COLO829 (cell line): Measurements from ENCODE around the gene ASIC3.
"Not testable (repeated sequence)": the region's sequence is repeated elsewhere in the genome, so short reads cannot be mapped to it uniquely, and the experiment has no call there.

Experiments
- DNase-seq: peaks from one replicate; pipeline ENCODE4 v3.0.0; 2012; ENCODE audit warnings: low spot score

Gene ASIC3

GRCh38 chr7:151047976-151048815 lies at the start of gene ASIC3:
Gene ASIC3, plus strand, starts transcription at chr7:151048531. Its CDS starts 355 bp downstream, at chr7:151048886.
- DNase-seq, result no peak

GRCh38 chr7:150999001-150999400 lies 49.3 kb upstream of the ASIC3 start:
- no peak for DNase-seq

DNA sequence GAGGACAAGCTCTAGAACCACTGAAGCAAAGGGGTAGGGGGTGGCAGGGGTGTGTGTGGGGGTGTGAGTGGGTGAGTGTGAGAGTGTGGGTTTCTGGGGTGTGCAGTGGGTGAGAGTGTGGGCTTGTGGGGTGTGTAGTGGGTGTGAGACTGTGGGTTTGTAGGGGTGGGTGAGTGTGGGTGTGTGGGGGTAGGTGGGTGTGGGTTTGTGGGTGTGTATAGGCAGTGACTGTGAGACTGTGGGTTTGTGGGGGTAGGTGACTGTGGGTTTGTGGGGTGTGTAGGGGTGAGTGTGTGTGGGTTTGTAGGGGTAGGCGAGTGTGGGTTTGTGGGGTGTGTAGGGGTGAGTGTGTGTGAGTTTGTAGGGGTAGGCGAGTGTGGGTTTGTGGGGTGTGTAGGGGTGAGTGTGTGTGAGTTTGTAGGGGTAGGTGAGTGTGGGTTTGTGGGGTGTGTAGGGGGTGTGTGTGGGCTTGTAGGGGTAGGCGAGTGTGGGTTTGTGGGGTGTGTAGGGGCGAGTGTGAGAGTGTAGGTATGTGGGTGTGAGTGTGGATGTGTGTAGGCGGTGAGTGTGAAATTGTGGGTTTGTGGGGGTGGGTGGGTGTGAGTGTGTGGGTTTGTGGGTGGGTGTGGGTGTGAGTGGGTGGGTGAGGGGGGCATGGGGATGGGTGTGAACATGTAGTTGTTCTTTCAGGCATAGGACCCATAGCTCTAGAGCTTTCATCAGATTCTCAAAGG lies 48.7 kb upstream of the ASIC3 start:
- no peak for DNase-seq

GRCh38 chr7:151000897-151001495 lies 47.3 kb upstream of the ASIC3 start:
- no peak for DNase-seq

- DNase-seq, result no peak
These were observed 46.8 kb upstream of the ASIC3 start for GRCh38 chr7:151001546-151001945.

- no peak for DNase-seq
These were observed 44.8 kb upstream of the ASIC3 start for GRCh38 chr7:151003572-151003971.

DNA sequence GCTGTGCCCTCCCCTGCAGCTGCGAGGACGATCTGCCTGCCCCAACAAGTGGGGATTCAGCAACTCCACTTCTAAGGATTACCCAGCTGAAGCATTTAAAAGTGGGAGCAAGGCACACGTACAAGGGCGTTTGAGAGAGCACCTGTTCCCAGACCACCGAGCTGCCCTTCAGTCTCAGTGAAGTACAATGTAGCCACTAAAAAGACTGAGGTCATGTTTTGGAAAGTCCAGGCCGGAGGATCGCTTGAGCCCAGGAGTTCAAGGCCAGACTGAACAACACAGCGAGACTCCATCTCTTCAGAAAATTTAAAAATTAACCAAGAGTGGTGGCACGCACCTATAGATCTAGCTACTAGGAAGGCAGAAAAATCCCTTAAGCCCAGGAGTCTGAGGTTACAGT lies 42.8 kb upstream of the ASIC3 start:
- DNase-seq, result no peak

- DNase-seq, result no peak
These were observed 41.6 kb upstream of the ASIC3 start for GRCh38 chr7:151006590-151007300.

DNA sequence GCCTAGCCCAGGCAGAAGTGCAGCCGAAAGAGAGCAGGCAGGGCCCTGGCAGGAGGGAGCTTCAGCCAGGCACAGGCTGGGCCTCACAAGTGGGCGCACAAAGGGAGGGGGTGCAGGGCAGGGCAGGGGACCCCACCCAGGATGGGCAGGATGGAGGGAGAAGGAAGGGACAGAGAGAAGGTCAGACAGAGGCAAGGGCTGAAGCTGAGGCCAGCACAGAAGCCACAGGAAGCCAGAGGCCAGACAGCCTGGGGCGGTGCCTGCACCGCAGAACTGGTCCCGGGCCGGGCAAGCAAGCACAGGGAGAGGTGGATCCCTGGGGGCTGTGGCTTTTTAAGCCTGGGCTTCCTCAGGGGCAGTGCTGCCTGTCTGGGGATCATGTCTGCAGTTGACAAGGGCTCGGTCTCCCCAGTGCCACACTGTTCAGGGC lies 40.8 kb upstream of the ASIC3 start:
- DNase-seq, result no peak

DNA sequence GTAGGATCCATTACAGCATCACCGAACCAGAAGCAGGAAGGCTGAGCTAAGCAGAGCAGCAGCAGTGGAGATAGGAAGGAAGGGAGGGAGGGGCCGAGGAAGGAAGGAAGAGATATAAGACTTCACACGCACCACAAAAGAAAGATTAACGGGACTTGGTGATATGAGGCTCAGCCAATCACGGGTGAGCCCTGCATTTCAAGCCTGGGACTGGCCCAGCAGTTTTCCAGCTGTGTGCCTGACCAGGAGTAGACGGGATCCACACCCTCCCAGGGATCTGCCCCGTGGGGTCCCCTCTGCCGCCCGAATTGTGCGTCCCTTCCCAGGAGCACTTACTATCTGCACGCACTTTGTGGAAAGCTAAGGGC lies 40.2 kb upstream of the ASIC3 start:
- no peak for DNase-seq

DNA sequence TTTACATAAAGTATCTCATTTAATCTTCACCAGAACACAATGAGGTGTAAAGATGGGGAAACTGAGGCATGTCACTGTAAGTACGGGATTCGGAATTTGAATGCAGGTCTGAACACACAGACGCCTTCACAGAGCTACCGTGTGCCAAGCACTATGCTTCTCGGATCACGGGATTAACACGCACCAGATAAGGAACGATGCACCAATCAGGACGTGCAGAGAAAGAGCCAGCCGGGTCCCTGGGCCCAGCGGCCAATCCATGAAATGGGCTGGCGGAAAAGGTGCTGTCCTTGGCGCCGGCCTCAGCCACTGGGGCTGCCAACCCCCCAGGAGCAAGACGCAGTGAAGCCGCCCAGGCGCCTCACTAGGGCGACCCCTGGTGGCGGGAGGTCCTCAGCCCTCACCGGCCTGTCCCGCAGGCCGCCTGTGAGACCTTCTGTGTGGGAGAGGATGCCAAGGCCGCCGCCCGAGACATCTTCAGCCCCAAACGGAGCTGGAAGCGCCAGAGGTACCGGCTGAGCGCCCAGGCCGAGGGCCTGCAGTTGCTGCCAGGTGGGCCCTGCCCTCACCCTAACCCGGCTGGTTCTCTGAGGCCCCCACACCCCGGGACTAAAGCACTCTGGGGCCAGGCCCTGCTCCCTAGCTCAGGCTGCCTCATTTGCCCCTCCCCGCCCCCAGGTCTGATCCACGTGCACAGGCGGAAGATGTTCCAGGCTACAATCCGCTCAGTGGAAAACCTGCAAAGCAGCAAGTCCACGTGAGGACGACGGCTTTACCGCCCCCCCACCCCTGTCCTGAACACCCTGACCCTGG lies 39.6 kb upstream of the ASIC3 start:
- peak; percentile 62 for DNase-seq

DNA sequence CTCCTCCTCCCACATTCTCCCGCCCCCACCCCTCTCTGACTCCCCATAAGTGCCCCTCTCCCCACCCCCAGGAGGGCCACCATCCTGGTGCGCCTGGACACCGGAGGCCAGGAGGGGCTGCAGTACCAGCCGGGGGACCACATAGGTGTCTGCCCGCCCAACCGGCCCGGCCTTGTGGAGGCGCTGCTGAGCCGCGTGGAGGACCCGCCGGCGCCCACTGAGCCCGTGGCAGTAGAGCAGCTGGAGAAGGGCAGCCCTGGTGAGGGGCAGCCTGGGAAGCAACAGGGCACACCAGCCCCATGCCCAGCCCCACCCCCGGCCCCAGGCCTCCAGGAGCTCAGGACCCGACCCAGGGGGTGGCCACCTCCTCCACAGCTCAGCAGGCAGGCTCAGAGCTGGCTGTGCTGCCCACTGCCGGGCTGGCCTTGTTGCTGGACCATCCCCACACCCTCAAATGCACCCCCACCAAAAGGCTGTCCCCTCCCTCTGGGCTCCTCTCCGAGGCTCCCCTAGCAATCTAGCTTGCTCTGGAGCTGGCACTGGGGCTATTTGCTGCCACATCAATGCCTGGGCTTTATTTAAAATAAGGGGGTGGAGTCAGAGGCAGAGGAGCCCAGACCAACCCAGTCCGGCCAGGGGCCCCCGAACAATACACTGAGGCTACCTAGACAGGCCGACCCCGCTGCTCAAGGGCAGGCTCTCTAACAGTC lies 38.8 kb upstream of the ASIC3 start:
- no peak for DNase-seq

DNA sequence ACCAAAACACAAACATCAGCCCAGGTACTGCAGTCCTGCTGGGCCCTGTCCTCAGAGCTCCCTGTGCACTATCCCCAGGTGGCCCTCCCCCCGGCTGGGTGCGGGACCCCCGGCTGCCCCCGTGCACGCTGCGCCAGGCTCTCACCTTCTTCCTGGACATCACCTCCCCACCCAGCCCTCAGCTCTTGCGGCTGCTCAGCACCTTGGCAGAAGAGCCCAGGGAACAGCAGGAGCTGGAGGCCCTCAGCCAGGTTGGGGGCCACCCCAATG lies 38.4 kb upstream of the ASIC3 start:
- no peak for DNase-seq

GRCh38 chr7:151010307-151011096 lies 37.8 kb upstream of the ASIC3 start:
- no peak for DNase-seq

DNA sequence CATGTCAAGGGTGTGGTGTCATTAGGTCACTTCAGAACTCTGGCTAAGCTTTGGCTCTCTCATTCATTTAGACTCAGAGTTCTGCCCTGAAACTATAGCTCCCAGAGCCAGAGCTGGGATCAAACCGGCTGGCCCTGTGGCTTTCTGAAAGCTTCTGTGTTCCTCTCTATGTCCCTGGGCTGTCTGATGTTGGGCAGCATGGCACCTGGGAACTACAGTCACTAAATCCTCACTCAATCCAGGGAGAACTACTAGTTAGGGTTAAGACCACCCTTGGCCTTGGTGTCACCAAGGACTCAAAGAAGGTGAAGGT lies 37.3 kb upstream of the ASIC3 start:
- DNase-seq, result no peak

GRCh38 chr7:151011616-151012015 lies 36.7 kb upstream of the ASIC3 start:
- DNase-seq, result not testable (repeated sequence)

DNA sequence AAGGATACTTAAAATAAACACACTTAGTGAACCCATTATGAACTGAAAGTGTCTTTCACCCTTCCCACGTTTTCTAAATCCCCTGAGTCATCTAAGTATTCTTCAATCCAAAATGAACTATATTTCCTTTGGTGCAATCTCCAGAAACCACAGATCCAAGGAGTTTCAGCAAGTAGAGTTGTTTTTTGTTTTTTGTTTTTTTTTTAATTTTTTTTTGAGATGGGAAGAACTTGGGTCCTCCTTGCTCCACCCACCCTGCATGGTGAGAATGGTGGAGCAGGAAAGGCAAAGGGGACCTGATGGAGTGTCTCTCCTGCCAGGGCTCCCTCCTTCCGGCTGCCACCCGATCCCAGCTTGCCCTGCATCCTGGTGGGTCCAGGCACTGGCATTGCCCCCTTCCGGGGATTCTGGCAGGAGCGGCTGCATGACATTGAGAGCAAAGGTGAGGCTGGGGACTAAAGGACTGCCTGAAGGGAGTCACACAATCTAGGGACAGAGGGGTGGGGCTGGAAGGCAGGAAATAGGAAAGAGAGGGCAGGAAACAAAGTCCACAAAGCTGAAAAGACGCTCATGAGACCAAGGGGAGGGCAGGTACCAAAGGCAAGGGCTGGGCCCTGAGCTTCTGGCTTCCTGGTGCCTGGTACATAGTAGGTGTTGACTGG lies 36.2 kb upstream of the ASIC3 start:
- no peak for DNase-seq

DNA sequence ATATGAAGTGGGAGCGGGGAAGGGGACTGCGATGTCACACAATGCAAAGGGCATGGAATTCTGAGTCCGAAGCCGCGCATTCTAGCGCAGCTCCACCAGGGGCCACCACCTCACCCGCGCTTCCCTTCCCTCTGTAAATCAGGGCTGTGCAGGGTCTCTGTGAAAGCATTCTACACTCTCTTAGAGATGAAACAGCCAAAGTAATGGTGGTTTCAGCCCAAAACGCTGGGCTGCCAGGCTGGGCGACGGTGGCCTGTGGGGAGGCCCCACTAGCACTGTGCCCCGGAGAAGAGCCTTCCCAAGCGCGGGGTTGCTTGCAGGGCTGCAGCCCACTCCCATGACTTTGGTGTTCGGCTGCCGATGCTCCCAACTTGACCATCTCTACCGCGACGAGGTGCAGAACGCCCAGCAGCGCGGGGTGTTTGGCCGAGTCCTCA lies 35.4 kb upstream of the ASIC3 start:
- DNase-seq, result peak; percentile 56

GRCh38 chr7:151013356-151013732 lies 35.0 kb upstream of the ASIC3 start:
- DNase-seq, result no peak
